HCT116 (cell line): ENCODE results near the gene HRH3. TPM values are rescaled to one million over a fixed set of nuclear protein-coding genes. Genes with fewer than 3 reads are reported as not detected.

Source experiments
- ATAC-seq: fragments of 200-7000 bp; cut with Tn5 transposase; 2 replicates; pipeline ENCODE4 v1.9.1; 2020; ENCODE audit warnings: mild to moderate bottlenecking, moderate library complexity
- BruUV-seq: library from RNA; stranded (reverse); fragments of 400-500 nt; replicated peaks from 2 replicates; lab custom pipeline; 2021; lab: Mats Ljungman, UMichigan
- CTCF ChIA-PET: fragments of 300-600 bp; sonication (Branson Sonifier 250); formaldehyde crosslinking; loops from one replicate; lab custom pipeline; 2021; ENCODE audit warnings: antibody characterized with exemption; lab: Charles Lee
- POLR2A ChIA-PET: fragments of 300-600, 350-600 bp; sonication (Branson Sonifier 250); formaldehyde crosslinking; loops from one replicate; lab custom pipeline; 2021; ENCODE audit warnings: antibody characterized with exemption; lab: Charles Lee
- RAD21 ChIA-PET, 2 experiments: fragments of 300-600 bp; sonication (Branson Sonifier 250); formaldehyde crosslinking; loops; one replicate each; lab custom pipeline; 2023; ENCODE audit warnings: low total read pairs in 2 of 2; ENCODE audit not compliant: uncharacterized antibody in 2 of 2, unreplicated experiment in 2 of 2, low non-redundant PET in 1 of 2; lab: Charles Lee
- DNase-seq: peaks from one replicate; pipeline ENCODE4 v3.0.0-alpha.2; 2010; ENCODE audit warnings: low read depth, low spot score
- H2AFZ ChIP-seq: fragments of 200-600 bp; shearing (Covaris generic), sonication (generic); 2 replicates; pipeline ENCODE4 v1.6.1; 2017; ENCODE audit warnings: low read depth, mixed run types, mixed read lengths, antibody characterized with exemption, low read length; ENCODE audit not compliant: poor library complexity, severe bottlenecking
- H3K27ac ChIP-seq: 2 replicates; pipeline ENCODE4 v1.5.1; 2012; ENCODE audit warnings: low read depth, low read length
- H3K27me3 ChIP-seq: fragments of 200-600 bp; sonication (generic); 2 replicates; pipeline ENCODE4 v1.6.1; 2016; ENCODE audit warnings: mixed run types, low read length, mixed read lengths; ENCODE audit not compliant: insufficient read depth
- H3K36me3 ChIP-seq, 2 experiments: fragments of 200-500 bp in 1 of 2; fragments of 200-600 bp in 1 of 2; sonication (Bioruptor generic) in 1 of 2; sonication (generic) in 1 of 2; 2 replicates each; pipeline versions ENCODE4 v1.5.1 to v1.6.1; 2014 to 2016; ENCODE audit warnings: low read length in 2 of 2, inconsistent platforms in 1 of 2, mixed read lengths in 1 of 2, mixed run types in 1 of 2; ENCODE audit not compliant: insufficient read depth in 2 of 2, control insufficient read depth in 1 of 2
- H3K4me1 ChIP-seq, 2 experiments: fragments of 200-600 bp in 1 of 2; sonication (generic) in 1 of 2; 2 replicates each; pipeline versions ENCODE4 v1.5.1 to v1.6.1; 2012 to 2017; ENCODE audit warnings: low read length in 2 of 2, inconsistent platforms in 1 of 2, mild to moderate bottlenecking in 1 of 2, mixed read lengths in 1 of 2, mixed run types in 1 of 2, moderate library complexity in 1 of 2; ENCODE audit not compliant: insufficient read depth in 2 of 2, control insufficient read depth in 1 of 2
- H3K4me2 ChIP-seq: fragments of 200-600 bp; sonication (generic); 2 replicates; pipeline ENCODE4 v1.6.1; 2017; ENCODE audit warnings: mixed run types, low read length, mixed read lengths
- H3K4me3 ChIP-seq, 2 experiments: fragments of 200-600 bp in 1 of 2; sonication (generic) in 1 of 2; replicated peaks in 1 of 2; 2 replicates each; pipeline ENCODE4 v1.5.1; 2011 to 2016; ENCODE audit warnings: low read length in 2 of 2, control low read depth in 1 of 2, low read depth in 1 of 2, mild to moderate bottlenecking in 1 of 2, mixed read lengths in 1 of 2, mixed run types in 1 of 2
- H3K79me2 ChIP-seq: fragments of 200-600 bp; sonication (generic); 2 replicates; pipeline ENCODE4 v1.6.1; 2017; ENCODE audit warnings: mild to moderate bottlenecking, mixed run types, low read length, moderate library complexity, mixed read lengths; ENCODE audit not compliant: insufficient read depth
- H3K9ac ChIP-seq: fragments of 200-600 bp; sonication (generic); 2 replicates; pipeline ENCODE4 v1.6.1; 2016; ENCODE audit warnings: low read length, mixed read lengths
- H3K9me2 ChIP-seq: fragments of 200-600 bp; sonication (generic), shearing (Covaris generic); 2 replicates; pipeline ENCODE4 v1.6.1; 2017; ENCODE audit warnings: mixed run types, mild to moderate bottlenecking, moderate library complexity; ENCODE audit not compliant: insufficient read depth
- H3K9me3 ChIP-seq, 2 experiments: fragments of 200-500 bp in 1 of 2; fragments of 200-600 bp in 1 of 2; sonication (Bioruptor generic) in 1 of 2; sonication (generic) in 1 of 2; 2 replicates each; pipeline ENCODE4 v1.6.1; 2014 to 2017; ENCODE audit warnings: low read length in 2 of 2, mixed read lengths in 2 of 2, inconsistent platforms in 1 of 2, low read depth in 1 of 2, mild to moderate bottlenecking in 1 of 2, mixed run types in 1 of 2, moderate library complexity in 1 of 2; ENCODE audit not compliant: control insufficient read depth in 1 of 2, insufficient read depth in 1 of 2
- H4K20me1 ChIP-seq: fragments of 200-600 bp; sonication (generic), shearing (Covaris generic); 2 replicates; pipeline ENCODE4 v1.6.1; 2017; ENCODE audit warnings: mixed run types, mild to moderate bottlenecking, moderate library complexity; ENCODE audit not compliant: insufficient read depth
- ATF3 ChIP-seq: IDR thresholded peaks from 2 replicates; pipeline ENCODE4 v1.6.1; 2012
- CBX3 ChIP-seq: IDR thresholded peaks from 2 replicates; pipeline ENCODE4 v1.6.1; 2012; ENCODE audit warnings: low read depth
- EZH2 ChIP-seq: fragments of 200-600 bp; sonication (generic); IDR thresholded peaks from 2 replicates; pipeline ENCODE4 v1.6.1; 2017; ENCODE audit warnings: antibody characterized with exemption, mixed run types
- FOSL1 ChIP-seq: IDR thresholded peaks from 2 replicates; pipeline ENCODE4 v1.6.1; 2012; ENCODE audit warnings: low read depth
- POLR2AphosphoS5 ChIP-seq: IDR thresholded peaks from 2 replicates; pipeline ENCODE4 v1.6.1; 2011; ENCODE audit warnings: mild to moderate bottlenecking, low read depth, low read length, moderate library complexity
- RAD21 ChIP-seq: IDR thresholded peaks from 2 replicates; pipeline ENCODE4 v1.6.1; 2012; ENCODE audit warnings: low read depth, mild to moderate bottlenecking
- SRF ChIP-seq: IDR thresholded peaks from 2 replicates; pipeline ENCODE4 v1.6.1; 2012; ENCODE audit warnings: low read depth
- TCF7L2 ChIP-seq: IDR thresholded peaks from 2 replicates; pipeline ENCODE4 v1.7.0; 2011; ENCODE audit warnings: borderline replicate concordance, inconsistent platforms; ENCODE audit not compliant: insufficient read depth, insufficient read length; ENCODE audit errors: extremely low read depth
- ZBTB33 ChIP-seq: IDR thresholded peaks from 2 replicates; pipeline ENCODE4 v1.6.1; 2011; ENCODE audit warnings: mild to moderate bottlenecking, low read length, moderate library complexity; ENCODE audit not compliant: insufficient replicate concordance; ENCODE audit errors: extremely low read depth
- ZFX ChIP-seq: fragments of 450-650 bp; IDR thresholded peaks from 2 replicates; pipeline ENCODE4 v1.6.1; 2017
- intact Hi-C: fragments of 100-400 bp; cut with micrococcal nuclease; formaldehyde crosslinking; loops from 2 replicates; pipeline ENCODE4 v1.10.0; 2022
- total RNA-seq: library from RNA; stranded (reverse); gene quantifications from one replicate; pipeline ENCODE4 v1.2.1, GENCODE V29; 2021; ENCODE audit not compliant: unreplicated experiment

The HRH3 gene
- total RNA-seq, 1 experiment from 2014 or later, result not detected

GRCh38 chr20:62192635-62193034 is 27.4 kb downstream of the HRH3 start:
- DNase-seq, result no peak
- no peaks in the 10 kb centered on the region for H3K27me3 ChIP-seq
- no peaks in the 10 kb centered on the region for H4K20me1 ChIP-seq
- H3K9me3 ChIP-seq, result no peaks in the 10 kb centered on the region
- H3K4me3 ChIP-seq, result no peak overlapping the region
- H3K36me3 ChIP-seq, result peaks cover 3 to 13% of the 10 kb centered on the region in 2 experiments; a peak in 3 of 4 replicates
- no peaks in the 10 kb centered on the region for H3K9me2 ChIP-seq
- H3K27ac ChIP-seq, result no peak overlapping the region
- H2AFZ ChIP-seq, result no peak overlapping the region
- intact Hi-C loops, result no loop called here
- H3K4me2 ChIP-seq, result no peak overlapping the region
- ATAC-seq, result no peak
- POLR2A ChIA-PET, result no interaction called here
- no peak for TF ChIP-seq RAD21
- no peak for TF ChIP-seq SRF
- no peak for TF ChIP-seq CBX3
- no peak for TF ChIP-seq POLR2AphosphoS5
- TF ChIP-seq ZFX, result no peak
- no peak for TF ChIP-seq EZH2
- no peak for TF ChIP-seq FOSL1
- TF ChIP-seq ATF3, result no peak
- no peak for TF ChIP-seq ZBTB33
- no peak for TF ChIP-seq TCF7L2
- TF ChIP-seq, all 23 proteins: peak for 0
- ChIA-PET RAD21 (no interaction called here), CTCF (no interaction called here)
- H3K4me1 ChIP-seq, result no peaks in the 10 kb centered on the region
- peaks cover 69% of the 10 kb centered on the region for H3K79me2 ChIP-seq
- H3K9ac ChIP-seq, result no peak overlapping the region
- no TSS peak for BruUV-seq
